NT2/D1 (cell line): ENCODE measurements around the gene SLC6A7.

Source experiments
- DNase-seq: peaks from one replicate; pipeline ENCODE4 v3.0.0-alpha.2; 2011; ENCODE audit warnings: low read depth, low spot score
- H3K27me3 ChIP-seq: 2 replicates; pipeline ENCODE4 v1.6.0; 2011; ENCODE audit warnings: mild to moderate bottlenecking; ENCODE audit not compliant: insufficient read length, insufficient read depth
- H3K36me3 ChIP-seq: 2 replicates; pipeline ENCODE4 v1.6.1; 2011; ENCODE audit warnings: mild to moderate bottlenecking, low read length, mixed read lengths; ENCODE audit not compliant: insufficient read depth, insufficient read length
- H3K4me1 ChIP-seq: 2 replicates; pipeline ENCODE4 v1.5.1; 2011; ENCODE audit not compliant: insufficient read depth, insufficient read length
- H3K4me3 ChIP-seq: 2 replicates; pipeline ENCODE4 v1.5.1; 2011; ENCODE audit warnings: low read depth; ENCODE audit not compliant: insufficient read length
- H3K9ac ChIP-seq: 2 replicates; pipeline ENCODE4 v1.6.0; 2011; ENCODE audit warnings: low read depth; ENCODE audit not compliant: insufficient read length
- H3K9me3 ChIP-seq: 2 replicates; pipeline ENCODE4 v1.5.1; 2011; ENCODE audit warnings: mild to moderate bottlenecking, low read length; ENCODE audit not compliant: insufficient read depth
- SUZ12 ChIP-seq: IDR thresholded peaks from 2 replicates; pipeline ENCODE4 v1.6.1; 2011; ENCODE audit not compliant: insufficient read length, insufficient read depth; ENCODE audit errors: extremely low read depth
- YY1 ChIP-seq: IDR thresholded peaks from 2 replicates; pipeline ENCODE4 v1.6.1; 2011; ENCODE audit not compliant: insufficient read length, insufficient read depth
- ZNF274 ChIP-seq: IDR thresholded peaks from 2 replicates; pipeline ENCODE4 v1.6.1; 2011; ENCODE audit warnings: mild to moderate bottlenecking, low read depth, low read length

Gene SLC6A7

DNA sequence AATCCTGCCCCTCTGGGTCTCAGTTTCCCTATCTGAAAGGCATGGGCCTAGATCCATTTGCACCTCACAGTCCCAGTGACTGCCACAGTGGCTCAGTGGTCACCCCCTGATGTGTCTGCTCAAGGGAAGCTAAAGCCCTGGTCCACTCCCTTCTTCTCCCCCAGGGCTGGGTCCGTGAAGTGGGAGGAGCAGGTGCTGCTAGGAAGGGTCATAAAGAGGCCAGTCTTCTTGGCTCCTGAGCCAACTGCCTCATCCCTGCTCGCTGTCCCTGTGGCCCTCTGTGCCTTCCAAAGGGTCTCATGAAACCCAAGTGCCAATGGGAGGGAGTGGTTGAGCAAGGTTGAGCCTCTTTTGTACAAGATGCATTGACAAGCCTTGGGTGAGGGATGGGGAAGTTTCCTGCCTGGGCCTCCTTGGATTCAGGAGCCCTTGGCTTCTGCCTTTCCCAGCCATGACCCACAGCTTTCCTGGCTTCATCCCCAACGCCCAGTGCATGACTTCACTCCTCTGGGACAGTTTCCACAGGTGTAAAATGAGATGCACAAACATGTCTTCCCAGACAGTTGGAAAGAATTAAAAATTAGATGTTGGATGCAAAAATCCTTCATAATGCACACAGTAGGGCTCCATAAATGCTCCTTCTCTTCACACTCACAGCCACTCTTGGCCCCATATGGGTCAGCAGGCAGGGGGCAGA is 1.6 kb upstream of the SLC6A7 start:
- peaks cover 12% of the 10 kb centered on the region for H3K4me1 ChIP-seq
- H3K4me3 ChIP-seq, result no peak overlapping the region
- no peaks in the 10 kb centered on the region for H3K36me3 ChIP-seq
- TF ChIP-seq YY1, result no peak
- TF ChIP-seq ZNF274, result no peak
- no peak for TF ChIP-seq SUZ12
- H3K27me3 ChIP-seq, result peaks cover 88% of the 10 kb centered on the region
- no peak for DNase-seq
- H3K9me3 ChIP-seq, result no peaks in the 10 kb centered on the region
- H3K9ac ChIP-seq, result no peak overlapping the region

DNA sequence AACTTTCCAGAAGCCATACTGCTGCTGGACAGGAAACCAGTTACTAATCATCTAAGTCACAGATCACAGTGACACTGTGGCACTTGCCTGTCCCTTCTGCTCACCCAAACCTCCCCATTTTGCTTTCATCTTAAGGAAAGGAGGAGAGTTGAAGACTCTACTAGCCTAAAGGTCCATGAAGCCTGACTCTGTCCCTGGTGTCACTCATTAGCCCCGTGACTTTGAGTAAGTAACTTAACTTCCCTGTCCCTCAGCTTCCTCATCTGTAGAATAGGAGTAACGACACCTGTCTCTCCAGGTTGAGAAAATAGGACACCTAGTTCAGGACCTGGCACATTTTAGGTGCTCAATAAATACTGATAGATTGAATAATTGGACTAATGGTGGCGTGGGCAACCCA is 536 bp upstream of the SLC6A7 start:
- H3K36me3 ChIP-seq, result no peaks in the 10 kb centered on the region
- no peak overlapping the region for H3K4me3 ChIP-seq
- no peaks in the 10 kb centered on the region for H3K9me3 ChIP-seq
- no peak for DNase-seq
- TF ChIP-seq SUZ12, result no peak
- TF ChIP-seq YY1, result no peak
- no peak for TF ChIP-seq ZNF274
- no peak overlapping the region for H3K9ac ChIP-seq
- peaks cover 12% of the 10 kb centered on the region for H3K4me1 ChIP-seq
- H3K27me3 ChIP-seq, result peaks cover 80% of the 10 kb centered on the region

- peak overlapping the region; percentile 32 for H3K9ac ChIP-seq
- H3K27me3 ChIP-seq, result peaks cover 71% of the 10 kb centered on the region
- H3K36me3 ChIP-seq, result no peaks in the 10 kb centered on the region
- no peak for DNase-seq
- peak overlapping the region; percentile 31 for H3K4me3 ChIP-seq
- peaks cover 12% of the 10 kb centered on the region for H3K4me1 ChIP-seq
- H3K9me3 ChIP-seq, result no peaks in the 10 kb centered on the region
- no peak for TF ChIP-seq SUZ12
- no peak for TF ChIP-seq ZNF274
- TF ChIP-seq YY1, result no peak
These were observed 679 bp downstream of the SLC6A7 start for GRCh38 chr5:150190503-150190979.

GRCh38 chr5:150190987-150191386 is 1.1 kb downstream of the SLC6A7 start:
- Histone ChIP-seq H3K4me3 (no peak overlapping the region), H3K36me3 (no peaks in the 10 kb centered on the region), H3K4me1 (peaks cover 10% of the 10 kb centered on the region), H3K9ac (no peak overlapping the region), H3K9me3 (no peaks in the 10 kb centered on the region), H3K27me3 (peaks cover 71% of the 10 kb centered on the region)
- DNase-seq, result no peak
- TF ChIP-seq ZNF274 (no peak), YY1 (no peak), SUZ12 (no peak)

GRCh38 chr5:150192462-150192861 is 2.6 kb downstream of the SLC6A7 start:
- Histone ChIP-seq H3K4me1 (peaks cover 3% of the 10 kb centered on the region), H3K36me3 (no peaks in the 10 kb centered on the region), H3K9me3 (no peaks in the 10 kb centered on the region), H3K27me3 (peaks cover 58% of the 10 kb centered on the region), H3K4me3 (no peak overlapping the region), H3K9ac (no peak overlapping the region)
- TF ChIP-seq YY1, result no peak
- no peak for TF ChIP-seq SUZ12
- TF ChIP-seq ZNF274, result no peak
- DNase-seq, result no peak

DNA sequence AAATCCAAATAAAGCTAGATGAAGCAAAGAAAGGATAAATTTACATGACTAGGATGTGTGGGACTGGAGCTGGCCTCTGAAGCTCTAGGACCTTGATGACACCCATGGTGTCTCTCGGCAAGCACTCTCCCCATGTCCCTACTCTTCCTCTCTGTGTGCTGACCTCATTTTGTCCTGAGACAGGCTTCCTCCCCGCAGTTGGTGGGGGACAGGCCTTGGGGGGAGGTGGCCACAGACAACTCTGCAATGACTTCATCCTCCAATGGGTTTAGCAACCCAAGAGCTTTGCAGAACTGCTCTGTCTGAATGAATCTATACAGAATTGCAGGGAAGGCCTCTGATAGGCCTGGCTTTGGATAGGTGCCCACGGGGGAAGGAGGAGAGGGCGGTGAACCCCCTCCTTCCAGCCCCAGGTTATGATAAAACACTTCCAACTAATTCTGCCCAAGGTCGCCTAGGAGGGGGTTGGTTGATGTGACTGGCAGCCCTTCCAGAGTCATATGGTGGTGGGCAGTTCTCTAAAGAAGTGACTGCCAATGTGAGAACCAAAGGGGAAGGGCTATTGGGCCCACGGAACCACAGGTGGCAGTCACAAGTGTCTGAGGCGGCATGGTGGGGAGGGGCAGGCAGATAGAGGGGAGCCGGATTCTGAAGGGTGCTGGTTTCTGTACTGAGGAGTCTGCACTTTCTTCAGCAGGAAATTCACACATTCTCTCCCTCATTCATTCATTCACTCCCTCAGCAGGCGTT is 6.0 kb downstream of the SLC6A7 start:
- DNase-seq, result no peak
- H3K9me3 ChIP-seq, result no peaks in the 10 kb centered on the region
- H3K4me1 ChIP-seq, result no peaks in the 10 kb centered on the region
- H3K36me3 ChIP-seq, result no peaks in the 10 kb centered on the region
- H3K9ac ChIP-seq, result no peak overlapping the region
- H3K27me3 ChIP-seq, result peaks cover 44% of the 10 kb centered on the region
- TF ChIP-seq YY1 (no peak), ZNF274 (no peak), SUZ12 (no peak)
- H3K4me3 ChIP-seq, result no peak overlapping the region

DNA sequence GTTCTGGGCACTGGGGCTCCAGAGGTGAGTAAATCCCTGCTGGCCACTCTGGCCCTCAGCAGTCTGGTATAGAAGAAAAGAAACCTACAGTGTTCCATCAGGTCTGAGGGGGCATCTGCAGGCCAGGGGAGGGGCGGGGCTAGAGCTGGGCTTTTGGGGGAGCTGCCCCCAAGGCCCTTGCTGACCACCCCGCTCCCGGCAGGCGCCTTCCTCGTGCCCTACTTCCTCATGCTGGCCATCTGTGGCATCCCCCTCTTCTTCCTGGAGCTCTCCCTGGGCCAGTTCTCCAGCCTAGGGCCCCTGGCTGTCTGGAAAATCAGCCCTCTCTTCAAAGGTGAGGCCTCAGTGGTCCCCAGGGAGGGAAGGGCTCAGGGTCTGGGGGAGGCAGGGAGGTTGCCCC is 6.7 kb downstream of the SLC6A7 start:
- Histone ChIP-seq H3K9ac (no peak overlapping the region), H3K27me3 (peaks cover 39% of the 10 kb centered on the region), H3K9me3 (no peaks in the 10 kb centered on the region), H3K4me3 (no peak overlapping the region), H3K36me3 (no peaks in the 10 kb centered on the region), H3K4me1 (no peaks in the 10 kb centered on the region)
- no peak for DNase-seq
- TF ChIP-seq YY1 (no peak), ZNF274 (no peak), SUZ12 (no peak)
